22Rv1 (cell line): ENCODE data around the gene P4HB.

Source experiments
- CTCF ChIP-seq: fragments of 450-650 bp; IDR thresholded peaks from 2 replicates; pipeline ENCODE4 v1.5.1; 2017; ENCODE audit warnings: mild to moderate bottlenecking
- ZFX ChIP-seq: fragments of 450-650 bp; IDR thresholded peaks from 2 replicates; pipeline ENCODE4 v1.6.1; 2017; ENCODE audit warnings: antibody characterized with exemption, borderline replicate concordance

GRCh38 chr17:81849457-81849856 lies 10.9 kb downstream of the P4HB start:
- TF ChIP-seq CTCF (no peak), ZFX (no peak)
